Measurements from ENCODE around the gene TLE1.

GRCh38 chr9:81705578-81705977, 16.2 kb upstream of the TLE1 start:
- TF ChIP-seq CTCF (conservative IDR thresholded peaks at IDR 0.05 in 1 of 2, IDR thresholded peaks at IDR 0.05 in 1 of 2; ENCODE audit: extremely low read depth in 1 of 2, insufficient read depth in 1 of 2, low read depth in 1 of 2, low read length in 2 of 2) (no peak), EZH2 (IDR thresholded peaks at IDR 0.05; ENCODE audit: borderline replicate concordance, low read length) (no peak)
